Measurements from ENCODE around the gene PRSS56. TPM values are rescaled to one million over a fixed set of nuclear protein-coding genes. Genes with fewer than 3 reads are reported as not detected.

PRSS56 gene
- total RNA-seq, 1 donor from 2014 or later, result not detected

DNA sequence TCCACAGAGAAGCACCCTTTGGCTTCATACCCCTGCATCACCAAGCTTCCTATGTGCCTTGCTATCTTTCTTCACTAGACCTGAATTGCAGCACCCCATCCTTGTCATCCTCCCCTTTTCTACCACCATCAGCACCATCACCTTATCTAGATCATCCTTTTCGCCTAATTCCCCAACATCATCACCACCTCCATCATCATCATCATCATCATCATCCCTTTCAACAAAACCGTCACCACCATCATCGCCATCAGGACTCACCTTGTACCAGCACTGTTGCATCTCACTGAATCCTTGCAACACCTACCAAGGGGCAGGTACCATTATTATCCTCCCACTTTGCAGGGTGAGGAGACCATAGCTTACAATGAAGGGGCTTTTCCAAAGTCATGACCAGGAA, 21.7 kb upstream of the PRSS56 start:
- TF ChIP-seq, protein P1, sequence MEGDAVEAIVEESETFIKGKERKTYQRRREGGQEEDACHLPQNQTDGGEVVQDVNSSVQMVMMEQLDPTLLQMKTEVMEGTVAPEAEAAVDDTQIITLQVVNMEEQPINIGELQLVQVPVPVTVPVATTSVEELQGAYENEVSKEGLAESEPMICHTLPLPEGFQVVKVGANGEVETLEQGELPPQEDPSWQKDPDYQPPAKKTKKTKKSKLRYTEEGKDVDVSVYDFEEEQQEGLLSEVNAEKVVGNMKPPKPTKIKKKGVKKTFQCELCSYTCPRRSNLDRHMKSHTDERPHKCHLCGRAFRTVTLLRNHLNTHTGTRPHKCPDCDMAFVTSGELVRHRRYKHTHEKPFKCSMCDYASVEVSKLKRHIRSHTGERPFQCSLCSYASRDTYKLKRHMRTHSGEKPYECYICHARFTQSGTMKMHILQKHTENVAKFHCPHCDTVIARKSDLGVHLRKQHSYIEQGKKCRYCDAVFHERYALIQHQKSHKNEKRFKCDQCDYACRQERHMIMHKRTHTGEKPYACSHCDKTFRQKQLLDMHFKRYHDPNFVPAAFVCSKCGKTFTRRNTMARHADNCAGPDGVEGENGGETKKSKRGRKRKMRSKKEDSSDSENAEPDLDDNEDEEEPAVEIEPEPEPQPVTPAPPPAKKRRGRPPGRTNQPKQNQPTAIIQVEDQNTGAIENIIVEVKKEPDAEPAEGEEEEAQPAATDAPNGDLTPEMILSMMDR (IDR thresholded peaks at IDR 0.05; ENCODE audit: insufficient read depth, low read length, severe bottlenecking), result no peak
- FAIRE-seq, result no peak
- H3K27me3 ChIP-seq (ENCODE audit: control insufficient read depth, insufficient read depth, low read length), result peaks cover 15% of the 10 kb centered on the region

DNA sequence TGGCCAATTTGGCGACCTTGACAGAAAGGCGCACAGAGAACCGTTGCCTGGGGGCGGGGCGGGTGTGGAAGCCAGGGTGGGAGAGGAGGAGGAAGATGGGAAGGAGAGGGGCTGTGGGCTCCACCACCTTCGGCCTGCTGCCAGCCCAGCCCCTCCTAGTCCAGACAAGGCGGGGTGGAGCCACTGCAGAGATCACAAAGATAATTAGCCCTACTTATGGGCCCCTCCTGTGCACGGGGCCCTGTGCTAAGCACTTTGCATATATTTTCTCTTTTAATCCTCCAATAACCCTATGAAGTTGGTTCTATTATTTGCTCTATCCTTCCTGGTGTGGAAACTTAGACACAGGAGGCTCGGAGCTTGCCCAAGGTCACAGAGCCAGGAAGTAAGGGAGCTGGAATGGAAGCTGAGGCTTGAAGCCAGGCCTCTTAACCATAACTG, 18.8 kb upstream of the PRSS56 start:
- DNase-seq (ENCODE audit: low read depth) (no peak), FAIRE-seq (no peak)
- peaks cover 33% of the 10 kb centered on the region for H3K27me3 ChIP-seq (ENCODE audit: control insufficient read depth, insufficient read depth, low read length)
- no peak overlapping the region for H3K4me3 ChIP-seq (ENCODE audit: low read depth, low read length)
- TF ChIP-seq, protein P1 (IDR thresholded peaks at IDR 0.05; ENCODE audit: insufficient read depth, low read length, severe bottlenecking), result no peak
- H3K36me3 ChIP-seq (ENCODE audit: control insufficient read depth, insufficient read depth, low read length), result no peaks in the 10 kb centered on the region

More for the DNA sequence above, 21.7 kb upstream of the PRSS56 start:
- Histone ChIP-seq H3K36me3 (ENCODE audit: control insufficient read depth, insufficient read depth, low read length) (no peaks in the 10 kb centered on the region), H3K4me3 (ENCODE audit: low read depth, low read length) (no peak overlapping the region)
- no peak for DNase-seq (ENCODE audit: low read depth)

DNA sequence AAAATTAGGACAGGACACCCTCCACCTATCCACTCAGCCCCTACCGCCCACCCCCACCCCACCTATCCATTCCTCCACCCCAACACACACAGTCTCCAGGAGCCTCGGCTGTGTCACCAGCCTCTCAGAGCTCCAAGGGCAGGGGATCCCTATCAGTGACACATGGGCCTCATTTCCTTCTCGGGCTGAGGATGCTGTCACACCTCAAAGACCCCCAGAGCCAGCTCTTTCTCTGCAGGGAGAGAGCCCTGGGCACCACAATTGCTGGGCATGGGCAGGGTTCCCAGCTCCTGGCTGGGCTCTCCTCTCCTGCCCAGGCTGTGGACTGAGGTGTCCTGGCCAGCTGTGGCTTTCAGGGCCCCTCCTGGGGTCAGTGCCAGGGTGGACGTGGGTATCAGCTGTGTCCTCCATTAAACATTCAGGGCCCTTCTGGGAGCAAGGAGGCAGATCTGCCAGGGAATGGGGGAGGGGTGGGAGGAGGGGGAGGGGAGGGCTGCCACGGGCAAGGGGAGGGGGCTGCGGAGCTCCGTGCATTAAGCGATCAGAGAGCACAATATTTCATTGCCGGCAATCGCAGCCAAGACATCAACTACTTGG, 18.3 kb upstream of the PRSS56 start:
- TF ChIP-seq, protein P1 (IDR thresholded peaks at IDR 0.05; ENCODE audit: insufficient read depth, low read length, severe bottlenecking), result no peak
- FAIRE-seq, result no peak
- H3K27me3 ChIP-seq (ENCODE audit: control insufficient read depth, insufficient read depth, low read length), result peaks cover 37% of the 10 kb centered on the region
- DNase-seq (ENCODE audit: low read depth), result no peak
- H3K4me3 ChIP-seq (ENCODE audit: low read depth, low read length), result no peak overlapping the region
- H3K36me3 ChIP-seq (ENCODE audit: control insufficient read depth, insufficient read depth, low read length), result no peaks in the 10 kb centered on the region

DNA sequence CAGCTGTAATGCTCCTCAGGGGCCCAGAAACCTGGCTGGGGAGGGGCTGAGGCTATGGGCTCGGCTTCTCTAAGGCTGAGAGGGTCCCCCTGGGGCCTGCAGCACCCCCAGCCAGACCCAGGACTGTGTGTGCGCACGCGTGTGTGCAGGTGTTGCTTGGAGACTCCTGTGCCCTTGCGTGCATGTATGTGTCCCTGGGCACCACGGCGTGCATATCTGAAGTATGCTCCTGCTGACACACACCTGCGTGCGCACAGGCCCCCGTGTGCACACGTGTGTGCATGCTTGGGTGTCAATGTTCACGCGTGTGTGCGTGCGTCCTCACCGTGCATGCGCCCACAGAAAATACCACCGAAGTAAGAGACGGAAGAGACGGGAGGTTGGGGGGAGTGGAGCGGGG, 17.7 kb upstream of the PRSS56 start:
- DNase-seq (ENCODE audit: low read depth) (no peak), FAIRE-seq (no peak)
- H3K4me3 ChIP-seq (ENCODE audit: low read depth, low read length), result no peak overlapping the region
- TF ChIP-seq, protein P1 (IDR thresholded peaks at IDR 0.05; ENCODE audit: insufficient read depth, low read length, severe bottlenecking), result no peak
- no peaks in the 10 kb centered on the region for H3K36me3 ChIP-seq (ENCODE audit: control insufficient read depth, insufficient read depth, low read length)
- peaks cover 37% of the 10 kb centered on the region for H3K27me3 ChIP-seq (ENCODE audit: control insufficient read depth, insufficient read depth, low read length)

DNA sequence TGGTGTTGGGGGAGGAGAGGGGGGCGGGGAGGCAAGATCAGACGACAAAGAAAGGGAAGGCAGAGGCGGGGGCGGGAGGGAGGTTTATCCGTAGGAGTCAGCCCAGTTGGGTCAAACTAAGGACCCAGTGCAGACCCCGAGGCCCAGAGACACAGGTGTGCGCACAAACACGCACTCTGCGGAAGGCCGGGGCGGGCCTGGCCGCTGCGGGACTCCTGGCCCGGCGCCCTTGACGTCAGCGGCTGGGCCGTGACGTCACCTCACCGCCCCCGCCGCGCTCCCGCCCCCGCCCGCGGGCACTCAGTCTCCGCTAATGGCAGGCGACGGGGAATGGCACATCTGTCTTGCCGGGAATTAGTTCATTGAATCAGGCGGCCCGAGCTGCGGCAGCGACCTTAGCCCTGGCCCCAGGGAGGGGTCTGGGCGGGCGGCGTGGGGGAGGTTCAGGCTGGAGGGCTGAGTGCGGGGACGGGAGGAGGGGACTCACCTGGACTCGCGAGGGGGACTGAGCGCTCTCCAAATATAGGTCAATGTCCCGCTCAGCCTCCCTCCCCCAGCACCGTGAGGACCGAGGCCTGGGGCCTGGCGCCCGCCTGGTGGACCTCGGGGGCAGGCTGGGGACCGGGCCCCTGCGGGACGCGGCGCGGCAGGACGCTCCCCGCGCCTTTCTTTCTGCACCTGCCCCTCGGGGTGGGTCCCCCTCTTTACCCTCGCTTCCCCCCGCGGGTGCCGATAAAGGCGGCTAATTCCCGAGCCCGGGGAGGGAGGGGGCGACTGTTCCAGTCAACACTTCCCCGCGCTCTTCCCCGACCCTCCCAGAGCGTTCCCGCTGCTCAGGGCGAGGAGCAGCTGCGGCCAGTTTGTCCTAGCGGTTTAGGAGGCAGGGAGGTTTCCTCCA, 17.0 kb upstream of the PRSS56 start:
- TF ChIP-seq, protein P1 (IDR thresholded peaks at IDR 0.05; ENCODE audit: insufficient read depth, low read length, severe bottlenecking), result no peak
- DNase-seq (ENCODE audit: low read depth), result no peak
- FAIRE-seq, result no peak
- peak overlapping the region; percentile 9 for H3K4me3 ChIP-seq (ENCODE audit: low read depth, low read length)
- no peaks in the 10 kb centered on the region for H3K36me3 ChIP-seq (ENCODE audit: control insufficient read depth, insufficient read depth, low read length)
- H3K27me3 ChIP-seq (ENCODE audit: control insufficient read depth, insufficient read depth, low read length), result peaks cover 38% of the 10 kb centered on the region
